GM21515 (cell line): Measurements from ENCODE around the gene CIDEB.
"Not testable (repeated sequence)": the region's sequence is repeated elsewhere in the genome, so short reads cannot be mapped to it uniquely, and the experiment has no call there.

Experiments
- ATAC-seq: cut with Tn5 transposase; IDR thresholded peaks from one replicate; pipeline ENCODE4 v1.9.1; 2021; ENCODE audit not compliant: unreplicated experiment

CIDEB gene

GRCh38 chr14:24332268-24332993 is 24.7 kb upstream of the CIDEB start:
- ATAC-seq: peak; percentile 77

DNA sequence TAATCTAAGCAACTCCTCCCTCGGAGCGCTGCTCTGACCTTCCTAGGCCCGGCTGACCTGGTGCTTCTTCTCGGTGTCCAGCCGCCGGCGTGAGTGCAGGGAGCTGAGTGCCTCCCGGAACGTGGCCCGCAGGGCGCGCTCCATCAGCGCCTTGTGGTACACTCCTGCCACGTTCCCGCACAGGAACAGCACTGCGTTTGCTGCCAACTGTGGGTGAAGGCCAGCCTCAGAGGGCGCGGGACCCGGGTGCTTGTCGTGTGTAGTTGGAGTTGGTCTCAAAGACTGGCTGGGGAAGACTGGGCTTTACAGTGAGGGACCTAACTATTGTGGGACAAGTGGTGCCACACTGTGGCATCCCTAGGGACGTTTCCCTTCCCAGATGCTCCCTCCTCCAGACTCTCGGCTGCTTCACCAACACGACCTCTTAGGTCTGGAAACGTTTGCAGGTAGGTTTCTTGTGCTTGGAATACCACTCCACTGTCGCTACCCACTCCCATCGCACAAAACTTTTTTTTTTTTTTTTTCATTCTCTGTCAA is 24.0 kb upstream of the CIDEB start:
- ATAC-seq: peak; percentile 2

DNA sequence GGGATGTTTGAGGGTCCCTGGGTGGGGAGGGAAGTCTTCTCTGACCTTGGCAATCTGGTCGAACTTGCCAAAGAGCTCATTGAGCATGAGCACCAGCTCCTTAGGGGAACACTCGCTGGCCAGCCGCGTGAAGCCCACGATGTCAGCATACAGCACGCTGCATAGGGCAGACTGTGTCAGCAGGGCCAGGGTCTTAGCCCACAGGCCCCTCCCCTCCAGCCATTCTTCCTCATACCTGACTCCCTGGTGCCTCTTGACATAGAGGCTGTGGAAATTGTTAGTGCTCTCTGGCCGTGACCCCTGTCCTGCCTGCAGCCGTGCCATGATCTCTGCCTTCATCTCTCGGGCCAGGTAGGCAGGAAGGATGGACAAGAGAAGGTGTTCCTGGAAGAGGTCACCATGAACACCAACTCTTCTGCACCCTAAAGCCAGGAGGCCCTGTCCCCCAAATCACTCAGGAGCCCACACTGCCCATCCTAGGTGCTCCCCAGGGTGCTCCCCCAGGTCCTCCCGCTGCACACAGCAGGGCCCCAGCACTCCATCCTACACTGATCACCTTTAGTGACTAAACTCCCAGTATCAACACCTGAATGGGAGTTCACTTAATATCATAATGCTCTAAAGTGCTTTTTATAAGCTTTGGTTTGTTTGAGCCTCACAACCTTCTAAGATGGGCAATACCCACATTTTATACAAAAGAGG is 23.3 kb upstream of the CIDEB start:
- ATAC-seq: no peak

DNA sequence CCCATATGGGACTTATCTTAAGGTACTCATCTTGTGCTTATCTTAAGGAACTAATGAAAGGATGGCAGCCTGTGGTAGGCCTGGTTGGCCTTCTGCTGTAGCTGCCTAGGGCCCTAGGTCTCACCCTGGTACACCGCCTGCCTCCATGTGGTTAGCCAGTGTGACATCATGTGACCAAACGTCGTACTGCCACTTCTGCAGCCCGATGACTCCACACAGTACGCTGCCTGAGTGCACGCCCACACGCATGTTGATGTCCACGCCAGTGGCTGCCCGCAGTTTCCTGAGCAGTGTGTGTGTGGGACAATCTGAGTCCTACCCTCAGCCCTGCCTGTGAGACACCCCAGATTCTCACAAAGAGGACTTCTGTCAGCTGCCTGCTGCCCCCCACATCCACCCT is 22.0 kb upstream of the CIDEB start:
- ATAC-seq: no peak

DNA sequence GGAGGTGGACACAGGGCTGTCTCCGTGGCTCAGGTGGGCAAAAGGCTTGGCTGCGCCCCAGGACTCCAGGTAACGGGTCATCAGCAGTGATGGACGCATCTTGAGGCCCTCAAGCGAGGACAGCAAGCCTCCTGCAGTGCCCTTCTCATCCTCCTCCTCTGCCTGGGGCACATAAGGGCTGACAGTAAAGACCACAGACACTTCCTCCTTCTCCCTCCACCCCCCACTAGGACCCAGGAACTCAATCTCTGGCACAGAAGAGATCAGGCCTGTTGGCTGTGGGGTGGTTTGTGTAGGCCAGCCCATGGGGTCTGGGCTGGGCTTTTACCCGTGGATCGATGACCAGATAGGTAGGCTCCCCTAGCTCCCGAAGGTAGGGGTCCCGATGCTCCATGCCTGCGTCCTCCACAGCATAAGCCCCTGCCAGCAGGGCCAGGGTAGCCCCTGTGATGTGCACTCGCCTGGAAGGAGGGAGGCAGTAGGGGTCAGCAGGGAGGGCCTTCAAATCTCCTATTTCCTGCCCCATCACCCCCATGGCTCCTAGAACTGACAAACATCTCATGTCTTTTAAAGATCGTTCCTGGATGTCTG is 21.4 kb upstream of the CIDEB start:
- no peak for ATAC-seq

DNA sequence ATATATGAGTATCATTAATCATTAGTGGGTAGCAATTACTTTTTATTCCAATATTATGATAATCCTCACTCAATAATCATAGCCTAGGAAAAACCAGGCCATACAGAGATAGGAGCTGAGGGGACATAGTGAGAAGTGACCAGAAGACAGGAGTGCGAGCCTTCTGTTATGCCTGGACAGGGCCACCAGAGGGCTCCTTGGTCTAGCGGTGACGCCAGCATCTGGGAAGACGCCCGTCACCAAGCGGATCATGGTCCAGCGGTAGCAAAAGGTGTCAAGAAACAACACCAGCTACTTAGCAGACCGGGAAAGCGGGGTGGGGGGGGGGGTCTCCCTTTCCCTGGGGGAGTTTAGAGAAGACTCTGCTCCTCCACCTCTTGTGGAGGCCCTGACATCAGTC is 20.1 kb upstream of the CIDEB start:
- not testable (repeated sequence) for ATAC-seq

DNA sequence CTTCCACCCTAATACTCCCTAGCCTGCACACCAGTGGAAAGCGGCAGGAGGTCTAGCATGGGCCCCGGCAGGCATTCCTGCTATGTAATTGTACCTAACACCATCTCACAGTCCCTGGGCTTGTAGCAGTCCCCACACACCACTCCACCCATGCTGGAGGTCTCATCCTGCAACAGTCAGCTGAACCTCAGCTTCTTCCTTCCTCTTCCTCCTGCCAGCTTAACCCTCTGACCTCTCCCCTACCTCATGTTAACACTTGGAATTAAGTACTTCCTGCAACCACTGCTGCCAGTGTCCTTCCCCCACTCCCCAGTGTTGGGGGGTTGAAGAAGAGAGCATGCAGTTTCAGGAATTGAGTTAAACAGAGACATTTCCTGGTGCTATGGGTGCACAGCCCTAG is 19.5 kb upstream of the CIDEB start:
- no peak for ATAC-seq

GRCh38 chr14:24325963-24326362 is 18.2 kb upstream of the CIDEB start:
- no peak for ATAC-seq

- no peak for ATAC-seq
Measured at GRCh38 chr14:24325041-24325530, 17.3 kb upstream of the CIDEB start.

GRCh38 chr14:24324024-24324423 is 16.2 kb upstream of the CIDEB start:
- no peak for ATAC-seq

- no peak for ATAC-seq
Measured at GRCh38 chr14:24323341-24323740, 15.6 kb upstream of the CIDEB start.

DNA sequence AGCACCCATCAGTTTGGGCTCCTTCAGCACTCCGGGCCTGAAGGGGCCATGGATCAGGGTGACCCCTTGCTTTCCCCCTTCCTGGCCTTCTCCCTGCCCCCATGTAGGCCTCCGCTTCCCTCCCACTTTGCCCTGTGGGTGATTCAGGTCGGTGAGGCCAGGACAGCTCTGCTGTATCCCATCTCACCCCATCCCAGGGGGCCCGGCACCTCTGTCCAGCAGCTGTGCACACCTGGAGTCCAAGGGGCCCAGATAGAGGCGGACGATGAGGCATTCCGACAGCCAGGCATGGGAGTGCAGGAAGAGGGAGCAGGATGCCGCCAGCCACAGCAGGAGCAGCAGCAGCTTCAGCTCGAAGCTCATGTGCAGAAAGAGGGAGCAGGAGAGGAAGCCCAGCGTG is 14.9 kb upstream of the CIDEB start:
- ATAC-seq: no peak

DNA sequence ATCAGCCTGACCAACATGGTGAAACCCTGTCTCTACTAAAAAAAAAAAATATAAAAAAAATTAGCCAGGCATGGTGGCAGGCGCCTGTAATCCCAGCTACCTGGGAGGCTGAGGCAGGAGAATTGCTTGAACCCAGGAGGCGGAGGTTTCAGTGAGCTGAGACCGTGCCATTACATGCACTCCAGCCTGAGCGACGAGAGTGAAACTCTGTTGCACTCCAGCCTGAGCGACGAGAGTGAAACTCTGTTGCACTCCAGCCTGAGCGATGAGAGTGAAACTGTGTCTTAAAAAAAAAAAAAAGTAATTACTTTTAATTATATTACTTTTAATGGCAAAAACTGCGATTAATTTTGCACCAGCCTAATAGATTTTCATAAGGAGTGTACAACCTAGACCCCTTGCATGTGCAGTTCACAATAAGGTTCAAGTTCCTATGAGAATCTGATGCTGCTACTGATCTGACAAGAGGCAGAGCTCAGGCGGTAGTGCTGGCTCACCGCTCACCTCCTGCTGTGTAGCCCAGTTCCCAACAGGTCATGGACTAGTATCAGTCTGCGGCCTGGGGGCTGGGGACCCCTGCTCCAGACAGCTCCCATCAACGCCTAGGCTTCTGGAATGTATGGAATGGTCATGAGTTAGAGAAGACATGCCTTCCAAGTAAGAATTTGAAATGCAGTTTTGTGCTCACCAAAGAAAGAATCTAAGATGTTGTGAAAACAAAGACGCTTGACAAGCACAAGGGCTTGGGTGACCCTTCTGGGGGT is 13.6 kb upstream of the CIDEB start:
- no peak for ATAC-seq

DNA sequence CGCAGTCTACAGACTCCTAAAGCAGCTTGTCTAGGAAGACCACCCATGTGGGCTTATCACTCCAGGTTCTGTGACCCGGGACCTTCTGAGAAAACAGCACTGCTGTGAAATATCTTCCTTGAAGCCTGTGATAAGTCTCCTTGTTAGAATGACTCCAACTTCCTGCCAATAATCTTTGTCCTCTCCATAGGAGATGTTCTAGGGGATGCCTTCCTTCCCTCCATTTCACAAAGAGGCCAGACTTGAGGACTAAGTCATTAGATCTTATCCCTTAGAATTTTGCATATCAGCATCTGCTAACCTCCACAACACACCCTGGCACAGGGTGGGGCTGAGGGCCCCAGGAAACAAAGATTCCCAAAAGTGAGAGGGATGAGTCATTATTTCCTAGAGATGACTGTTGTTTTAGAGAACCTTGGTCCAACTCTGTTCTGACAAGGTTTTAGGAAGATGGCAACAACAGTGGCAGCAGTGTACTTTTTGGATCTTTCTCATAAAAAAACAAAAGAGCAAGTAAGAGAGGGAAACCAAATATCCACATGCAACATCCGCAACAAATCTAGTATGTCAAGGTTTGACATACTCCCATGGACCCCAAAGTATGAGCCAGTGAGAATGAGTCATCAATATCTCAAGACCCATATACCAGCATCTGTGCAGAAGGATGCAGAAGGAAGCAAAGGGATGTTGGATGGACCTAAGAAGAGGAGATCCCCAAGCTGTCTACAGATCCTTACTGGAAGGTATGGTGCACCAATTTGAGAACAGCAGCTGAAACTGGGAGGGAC is 9.6 kb upstream of the CIDEB start:
- ATAC-seq: no peak

DNA sequence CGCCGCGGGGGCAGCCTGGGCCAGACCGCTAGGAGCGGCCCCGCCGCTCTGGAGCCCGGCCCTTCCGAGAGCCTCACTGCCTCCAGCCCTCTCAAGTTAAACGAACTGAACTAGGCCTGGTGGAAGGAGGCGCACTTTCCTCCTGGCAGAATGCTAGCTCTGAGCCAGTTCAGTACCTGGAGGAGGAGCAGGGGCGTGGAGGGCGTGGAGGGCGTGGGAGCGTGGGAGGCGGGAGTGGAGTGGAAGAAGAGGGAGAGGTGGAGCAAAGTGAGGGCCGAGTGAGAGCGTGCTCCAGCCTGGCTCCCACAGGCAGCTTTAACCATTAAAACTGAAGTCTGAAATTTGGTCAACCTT is 8.8 kb upstream of the CIDEB start:
- ATAC-seq: no peak

GRCh38 chr14:24315807-24316596 is 8.2 kb upstream of the CIDEB start:
- no peak for ATAC-seq

- no peak for ATAC-seq
Measured at GRCh38 chr14:24315243-24315806, 7.5 kb upstream of the CIDEB start.

DNA sequence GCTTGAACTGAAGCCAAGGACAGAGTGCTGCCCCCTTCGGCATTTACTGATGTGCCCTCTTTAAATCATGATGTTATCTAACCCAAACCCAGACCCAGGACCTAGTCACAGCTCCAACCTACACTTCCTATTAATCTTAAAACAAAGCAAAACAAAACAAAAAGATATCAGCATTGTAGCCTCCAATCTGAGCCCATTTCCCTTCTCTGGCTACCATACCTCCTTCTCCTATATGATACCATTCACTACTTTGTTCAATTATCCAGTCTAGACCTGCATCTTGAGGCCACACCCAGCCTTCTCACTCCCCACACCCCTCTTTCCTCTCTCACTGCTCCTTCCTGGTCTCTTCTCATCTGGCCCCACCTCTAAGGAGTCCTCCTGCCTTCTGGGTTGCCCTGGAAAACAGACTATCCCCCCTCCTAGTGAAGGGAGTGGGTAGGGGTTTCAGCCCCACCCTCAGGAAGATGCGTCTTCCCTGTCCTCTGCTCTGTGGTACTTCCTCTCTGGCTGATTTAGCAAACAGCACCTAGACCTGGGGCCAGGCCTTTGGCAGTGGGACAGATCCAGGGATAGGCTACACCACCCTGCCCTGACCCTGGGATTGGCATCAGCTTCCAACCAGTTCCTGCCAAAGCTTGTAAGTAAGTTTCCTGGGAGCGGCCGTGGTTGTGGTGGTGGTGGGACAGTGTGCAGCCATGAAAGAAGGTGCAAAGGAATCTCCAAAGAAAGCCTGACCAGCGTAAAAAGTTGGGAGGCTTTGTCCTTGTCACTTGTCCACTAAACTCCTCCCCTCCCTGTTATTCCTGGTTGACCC is 6.8 kb upstream of the CIDEB start:
- ATAC-seq: no peak

- no peak for ATAC-seq
Measured at GRCh38 chr14:24313913-24314312, 6.1 kb upstream of the CIDEB start.
